H1 (cell line): ENCODE results near the gene DOCK3. TPM values are rescaled to one million over a fixed set of nuclear protein-coding genes. Genes with fewer than 3 reads are reported as not detected.

Source experiments
- CTCF ChIA-PET: fragments of 300-600 bp; sonication (Branson Sonifier 250); formaldehyde crosslinking; loops from one replicate; lab custom pipeline; 2021; ENCODE audit not compliant: partially characterized antibody; lab: Charles Lee
- POLR2A ChIA-PET: fragments of 300-600 bp; sonication (Branson Sonifier 250); formaldehyde crosslinking; loops from one replicate; lab custom pipeline; 2021; ENCODE audit warnings: inconsistent platforms; ENCODE audit not compliant: partially characterized antibody; lab: Charles Lee
- DNase-seq, 2 experiments: peaks; one replicate each; pipeline versions ENCODE4 v3.0.0 to v3.0.0-alpha.2; 2010 to 2022; ENCODE audit warnings: low spot score in 2 of 2, low read depth in 1 of 2, mixed read lengths in 1 of 2
- FAIRE-seq: peaks from 2 replicates; lab custom pipeline; 2011; peaks lifted over from hg19 to GRCh38; lab: Jason Lieb, UNC
- H2AFZ ChIP-seq: 2 replicates; pipeline ENCODE4 v1.8.1; 2012; ENCODE audit warnings: low read length, inconsistent platforms
- H2AK5ac ChIP-seq: 2 replicates; pipeline ENCODE4 v1.6.1; 2013; ENCODE audit warnings: low read depth, low read length
- H2BK120ac ChIP-seq: replicated peaks from 2 replicates; pipeline ENCODE3; 2013; ENCODE audit warnings: low read depth, low read length, inconsistent platforms
- H2BK12ac ChIP-seq: 2 replicates; pipeline ENCODE4 v1.6.1; 2013; ENCODE audit warnings: low read depth, low read length
- H2BK15ac ChIP-seq: 2 replicates; pipeline ENCODE4 v1.6.1; 2013; ENCODE audit warnings: low read length
- H2BK20ac ChIP-seq: 2 replicates; pipeline ENCODE4 v1.6.1; 2013; ENCODE audit warnings: low read length
- H2BK5ac ChIP-seq: 2 replicates; pipeline ENCODE4 v1.6.1; 2013; ENCODE audit warnings: low read depth, low read length
- H3K14ac ChIP-seq: 2 replicates; pipeline ENCODE4 v1.6.1; 2013; ENCODE audit warnings: inconsistent platforms; ENCODE audit not compliant: insufficient read length
- H3K18ac ChIP-seq: 2 replicates; pipeline ENCODE4 v1.6.1; 2013; ENCODE audit warnings: low read length; ENCODE audit errors: extremely low read depth
- H3K23ac ChIP-seq: 2 replicates; pipeline ENCODE4 v1.6.1; 2013; ENCODE audit warnings: inconsistent platforms; ENCODE audit not compliant: insufficient read length
- H3K23me2 ChIP-seq: 2 replicates; pipeline ENCODE4 v1.6.1; 2013; ENCODE audit warnings: low read depth, low read length
- H3K27ac ChIP-seq: 2 replicates; pipeline ENCODE4 v1.6.1; 2011; ENCODE audit warnings: low read depth, low read length, inconsistent platforms
- H3K27me3 ChIP-seq, 4 experiments: replicated peaks in 1 of 4; 1 replicate in 1 of 4; 2 replicates in 3 of 4; pipeline versions ENCODE4 v1.6.1 to v1.8.1; 2011 to 2013; ENCODE audit warnings: low read length in 3 of 4, mild to moderate bottlenecking in 3 of 4, inconsistent platforms in 2 of 4, mixed read lengths in 2 of 4, moderate library complexity in 1 of 4; ENCODE audit not compliant: control insufficient read depth in 3 of 4, insufficient read depth in 3 of 4; ENCODE audit errors: extremely low read depth in 1 of 4
- H3K36me3 ChIP-seq, 4 experiments: 2 replicates each; pipeline versions ENCODE4 v1.6.1 to v1.8.1; 2011 to 2013; ENCODE audit warnings: mild to moderate bottlenecking in 4 of 4, low read length in 3 of 4, moderate library complexity in 2 of 4, control low read depth in 1 of 4, inconsistent platforms in 1 of 4; ENCODE audit not compliant: insufficient read depth in 4 of 4, control insufficient read depth in 2 of 4
- H3K4ac ChIP-seq: replicated peaks from 2 replicates; pipeline ENCODE3; 2013; ENCODE audit warnings: low read length, low read depth, mixed read lengths, inconsistent platforms; ENCODE audit not compliant: insufficient read length
- H3K4me1 ChIP-seq, 4 experiments: replicated peaks in 1 of 4; 1 replicate in 1 of 4; 2 replicates in 3 of 4; pipeline versions ENCODE4 v1.6.1 to v1.8.1; 2011 to 2013; ENCODE audit warnings: low read length in 3 of 4, inconsistent platforms in 2 of 4, mixed read lengths in 1 of 4; ENCODE audit not compliant: insufficient read depth in 4 of 4, control insufficient read depth in 3 of 4
- H3K4me2 ChIP-seq, 2 experiments: 2 replicates each; pipeline versions ENCODE4 v1.6.1 to v1.8.1; 2011 to 2013; ENCODE audit warnings: low read depth in 2 of 2, low read length in 2 of 2, control low read depth in 1 of 2, inconsistent platforms in 1 of 2, mild to moderate bottlenecking in 1 of 2; ENCODE audit not compliant: insufficient read depth in 1 of 2
- H3K4me3 ChIP-seq, 4 experiments: fragments of 200-600, 300-600 bp in 1 of 4; sonication (generic), shearing (Covaris generic), sonication (Bioruptor Twin) in 1 of 4; 2 replicates each; pipeline versions ENCODE4 v1.5.1 to v1.8.1; 2011 to 2016; ENCODE audit warnings: low read length in 4 of 4, low read depth in 3 of 4, control low read depth in 2 of 4, inconsistent platforms in 2 of 4, mild to moderate bottlenecking in 2 of 4, mixed read lengths in 1 of 4, moderate library complexity in 1 of 4; ENCODE audit not compliant: insufficient read depth in 2 of 4; ENCODE audit errors: extremely low read depth in 1 of 4
- H3K56ac ChIP-seq: replicated peaks from 2 replicates; pipeline ENCODE3; 2013; ENCODE audit warnings: low read depth, mild to moderate bottlenecking, mixed read lengths, low read length, inconsistent platforms; ENCODE audit not compliant: insufficient read length
- H3K79me1 ChIP-seq: 2 replicates; pipeline ENCODE4 v1.6.1; 2013; ENCODE audit warnings: low read depth, low read length, control low read depth
- H3K79me2 ChIP-seq, 2 experiments: 2 replicates each; pipeline versions ENCODE4 v1.6.1 to v1.8.1; 2012 to 2013; ENCODE audit warnings: low read length in 2 of 2, mild to moderate bottlenecking in 2 of 2, inconsistent platforms in 1 of 2; ENCODE audit not compliant: insufficient read depth in 2 of 2, control insufficient read depth in 1 of 2
- H3K9ac ChIP-seq, 4 experiments: replicated peaks in 1 of 4; 1 replicate in 1 of 4; 2 replicates in 3 of 4; pipeline versions ENCODE4 v1.6.1 to v1.8.1; 2011 to 2013; ENCODE audit warnings: low read depth in 3 of 4, low read length in 3 of 4, control low read depth in 2 of 4, mild to moderate bottlenecking in 2 of 4, moderate library complexity in 2 of 4, inconsistent platforms in 1 of 4; ENCODE audit errors: extremely low read depth in 1 of 4
- H3K9me3 ChIP-seq, 2 experiments: 2 replicates each; pipeline versions ENCODE4 v1.6.1 to v1.8.1; 2012 to 2013; ENCODE audit warnings: mild to moderate bottlenecking in 2 of 2, moderate library complexity in 2 of 2, control low read depth in 1 of 2, inconsistent platforms in 1 of 2, low read depth in 1 of 2, low read length in 1 of 2, mixed read lengths in 1 of 2; ENCODE audit not compliant: insufficient read depth in 2 of 2
- H4K20me1 ChIP-seq, 2 experiments: replicated peaks in 1 of 2; 2 replicates each; pipeline versions ENCODE3 to v1.8.1; 2011 to 2013; ENCODE audit warnings: inconsistent platforms in 2 of 2, low read length in 2 of 2, mild to moderate bottlenecking in 1 of 2; ENCODE audit not compliant: insufficient read depth in 2 of 2, control insufficient read depth in 1 of 2
- H4K5ac ChIP-seq: 2 replicates; pipeline ENCODE4 v1.6.1; 2013; ENCODE audit warnings: low read length, low read depth, mixed read lengths, inconsistent platforms; ENCODE audit not compliant: insufficient read length
- H4K8ac ChIP-seq: 2 replicates; pipeline ENCODE4 v1.8.0; 2013; ENCODE audit warnings: mild to moderate bottlenecking, moderate library complexity, low read length, inconsistent platforms; ENCODE audit not compliant: insufficient read depth; ENCODE audit errors: extremely low read depth
- H4K91ac ChIP-seq: replicated peaks from 2 replicates; pipeline ENCODE3; 2013; ENCODE audit warnings: low read length, mixed read lengths, inconsistent platforms; ENCODE audit not compliant: insufficient read length
- BRCA1 ChIP-seq: IDR thresholded peaks from 2 replicates; pipeline ENCODE4 v1.6.1; 2012; ENCODE audit warnings: low read depth, low read length, improper control_type of control experiment
- CEBPB ChIP-seq: IDR thresholded peaks from 2 replicates; pipeline ENCODE4 v1.6.1; 2012; ENCODE audit warnings: low read depth, low read length
- CHD1 ChIP-seq: IDR thresholded peaks from 2 replicates; pipeline ENCODE4 v1.6.1; 2012; ENCODE audit warnings: low read depth, low read length, improper control_type of control experiment
- EP300 ChIP-seq, 2 experiments: IDR thresholded peaks; 1 replicate in 1 of 2; 2 replicates in 1 of 2; pipeline ENCODE4 v1.6.1; 2011 to 2012; ENCODE audit warnings: low read depth in 2 of 2, low read length in 2 of 2, mild to moderate bottlenecking in 2 of 2, borderline replicate concordance in 1 of 2, inconsistent platforms in 1 of 2, moderate library complexity in 1 of 2
- JUN ChIP-seq: IDR thresholded peaks from 2 replicates; pipeline ENCODE4 v1.6.1; 2011; ENCODE audit warnings: low read depth, mild to moderate bottlenecking, improper control_type of control experiment, low read length
- JUND ChIP-seq: IDR thresholded peaks from 2 replicates; pipeline ENCODE4 v1.6.1; 2011; ENCODE audit warnings: mild to moderate bottlenecking, improper control_type of control experiment, low read length
- NANOG ChIP-seq: IDR thresholded peaks from 2 replicates; pipeline ENCODE4 v1.6.1; 2011; ENCODE audit warnings: low read length, low read depth, mild to moderate bottlenecking, inconsistent platforms; ENCODE audit not compliant: insufficient read depth, poor library complexity, severe bottlenecking
- NRF1 ChIP-seq: IDR thresholded peaks from 2 replicates; pipeline ENCODE4 v1.6.1; 2011; ENCODE audit warnings: mild to moderate bottlenecking, low read depth, low read length, improper control_type of control experiment
- POLR2A ChIP-seq, 2 experiments: IDR thresholded peaks; 1 replicate in 1 of 2; 2 replicates in 1 of 2; pipeline ENCODE4 v1.6.1; 2011; ENCODE audit warnings: low read depth in 2 of 2, low read length in 2 of 2, mild to moderate bottlenecking in 2 of 2; ENCODE audit errors: control extremely low read depth in 1 of 2
- RAD21 ChIP-seq, 2 experiments: IDR thresholded peaks in 1 of 2; conservative IDR thresholded peaks in 1 of 2; 2 replicates each; pipeline ENCODE4 v1.6.1; 2011; ENCODE audit warnings: low read depth in 2 of 2, low read length in 2 of 2, improper control_type of control experiment in 1 of 2, inconsistent platforms in 1 of 2, mild to moderate bottlenecking in 1 of 2, moderate library complexity in 1 of 2
- RFX5 ChIP-seq: IDR thresholded peaks from 2 replicates; pipeline ENCODE4 v1.6.1; 2011; ENCODE audit warnings: low read depth, low read length, improper control_type of control experiment, borderline replicate concordance
- RXRA ChIP-seq: IDR thresholded peaks from 2 replicates; pipeline ENCODE4 v1.6.1; 2011; ENCODE audit warnings: low read depth, mild to moderate bottlenecking, low read length, moderate library complexity; ENCODE audit not compliant: insufficient read depth
- WGBS, 2 experiments: shearing (Covaris generic) in 1 of 2; methylation state at CpG; one replicate each; pipeline versions ENCODE4 v1.1.6 to v1.1.7; 2013 to 2015; ENCODE audit warnings: low lambda C conversion rate in 2 of 2, mixed read lengths in 2 of 2, inconsistent platforms in 1 of 2, low coverage in 1 of 2, missing lambda C conversion rate in 1 of 2; ENCODE audit not compliant: insufficient replicate concordance in 2 of 2, insufficient coverage in 1 of 2, insufficient read length in 1 of 2; ENCODE audit errors: extremely low coverage in 1 of 2, missing lambda C conversion rate in 1 of 2; 5-methylcytosine and 5-hydroxymethylcytosine counted together
- polyA plus RNA-seq, 7 experiments: library from polyadenylated mRNA; depleted of rRNA in 3 of 7; stranded (reverse) in 5 of 7; unstranded in 2 of 7; fragments of >200 nt in 5 of 7; fragments of 200-250 nt in 2 of 7; gene quantifications; 1 replicate in 5 of 7; 2 replicates in 1 of 7; 4 replicates in 1 of 7; pipeline versions ENCODE4 v1.2.1 to v1.2.3, GENCODE V29; 2011 to 2013; ENCODE audit warnings: missing spikeins in 2 of 7, mixed read lengths in 2 of 7
- total RNA-seq: library from RNA; stranded (reverse); fragmentation: NEBNext Ultra II Directional; extraction: Animal tissue kit (Norgen Biotek cat#: 25700); gene quantifications from 2 replicates; pipeline ENCODE4 v1.2.1, GENCODE V29; 2021

Gene DOCK3
- total and polyA plus RNA-seq, 2 of the 8 experiments (the other 6 are each of a cell fraction or from before 2014, with no cell fraction given): 2.7 to 5.0 TPM

GRCh38 chr3:51380601-51381332 lies 706.0 kb downstream of the DOCK3 start:
- no peak for DNase-seq
- no peak overlapping the region for H2BK120ac ChIP-seq
- H3K18ac ChIP-seq: no peak overlapping the region
- no peak overlapping the region for H2BK20ac ChIP-seq
- no peak overlapping the region for H3K4me2 ChIP-seq
- no peak overlapping the region for H3K4ac ChIP-seq
- H2BK5ac ChIP-seq: no peak overlapping the region
- H3K79me1 ChIP-seq: no peaks in the 10 kb centered on the region
- ChIA-PET POLR2A (no interaction called here), CTCF (interaction anchor here (0.6 to 6.8 kb wide), 6 partner anchors 9 to 766 kb away, joined by 3 to 35 read pairs (median 8); partner anchors contain the start of genes MAPKAPK3 and RBM15B)
- no peak overlapping the region for H2BK15ac ChIP-seq
- H3K23me2 ChIP-seq: peaks cover 1% of the 10 kb centered on the region; the same call in 1 of the 2 replicates
- no peak overlapping the region for H3K4me3 ChIP-seq
- H3K14ac ChIP-seq: no peak overlapping the region
- no peak overlapping the region for H3K9ac ChIP-seq
- H4K8ac ChIP-seq: no peak overlapping the region
- H2AFZ ChIP-seq: no peak overlapping the region
- no peak overlapping the region for H2AK5ac ChIP-seq
- 91% methylated on average over 15 of the region's 15 CpGs; no CpG with 5 or more reads in 1 of the 2 experiments for WGBS, 2 experiments
- peaks cover 0 to 4% (median 0%) of the 10 kb centered on the region in 4 experiments; a peak in 4 of 7 replicates for H3K4me1 ChIP-seq
- peaks cover 2 to 3% of the 10 kb centered on the region in 2 experiments for H4K20me1 ChIP-seq
- H4K5ac ChIP-seq: no peak overlapping the region
- no peak overlapping the region for H4K91ac ChIP-seq
- peaks cover 3 to 11% of the 10 kb centered on the region in 2 experiments for H3K79me2 ChIP-seq
- peaks cover 0 to 3% (median 1%) of the 10 kb centered on the region in 4 experiments; a peak in 3 of 8 replicates for H3K36me3 ChIP-seq
- H2BK12ac ChIP-seq: no peak overlapping the region
- H3K27me3 ChIP-seq: no peaks in the 10 kb centered on the region
- H3K23ac ChIP-seq: no peak overlapping the region
- H3K56ac ChIP-seq: no peak overlapping the region
- H3K9me3 ChIP-seq: no peaks in the 10 kb centered on the region
- no peak for FAIRE-seq
- no peak overlapping the region for H3K27ac ChIP-seq
- no peak for TF ChIP-seq CHD1
- no peak for TF ChIP-seq POLR2A (IDR thresholded peaks at IDR 0.05; ENCODE audit: control extremely low read depth in 1 of 2, low read depth in 2 of 2, low read length in 2 of 2)
- TF ChIP-seq EP300 (IDR thresholded peaks at IDR 0.05; ENCODE audit: borderline replicate concordance in 1 of 2, low read depth in 2 of 2, low read length in 2 of 2): no peak
- TF ChIP-seq RAD21 (IDR thresholded peaks at IDR 0.05 in 1 of 2, conservative IDR thresholded peaks at IDR 0.05 in 1 of 2; ENCODE audit: low read depth in 2 of 2, low read length in 2 of 2): no peak
- no peak for TF ChIP-seq JUN
- no peak for TF ChIP-seq NRF1
- no peak for TF ChIP-seq CEBPB
- TF ChIP-seq BRCA1: no peak
- no peak for TF ChIP-seq NANOG
- no peak for TF ChIP-seq RXRA
- TF ChIP-seq JUND: no peak
- TF ChIP-seq RFX5: no peak
